LHCN-M2 (cell line): ENCODE measurements around the gene EMP3. TPM values are rescaled to one million over a fixed set of nuclear protein-coding genes. Genes with fewer than 3 reads are reported as not detected.

ENCODE experiments used
- DNase-seq: peaks from one replicate; pipeline ENCODE4 v3.0.0-alpha.2; 2012; ENCODE audit warnings: low read depth
- total RNA-seq: library from RNA; depleted of rRNA; stranded (reverse); fragments of >200 nt; gene quantifications from 2 replicates; pipeline ENCODE4 v1.2.3, GENCODE V29; 2014; rRNA removed

Gene EMP3
- total RNA-seq, 1 experiment from 2014 or later, result 258 TPM

GRCh38 chr19:48373567-48373966 lies 48.2 kb downstream of the EMP3 start:
- no peak for DNase-seq

GRCh38 chr19:48378194-48378570 lies 52.8 kb downstream of the EMP3 start:
- no peak for DNase-seq

GRCh38 chr19:48379058-48379457 lies 53.7 kb downstream of the EMP3 start:
- no peak for DNase-seq

Other genes with a start within 250 kb of the EMP3 start
- 4.0 and 5.5 TPM in 2 replicates for gene PLA2G4C, start 214.7 kb upstream of the EMP3 start, total RNA-seq
- gene LIG1, start 155.2 kb upstream of the EMP3 start, total RNA-seq, result 49.8 and 54.9 TPM in 2 replicates
- 1.3 and 2.9 TPM in 2 replicates for gene ZSWIM9, start 154.9 kb upstream of the EMP3 start, total RNA-seq
- gene CARD8, start 69.6 kb upstream of the EMP3 start, total RNA-seq, result 12.3 and 26.1 TPM in 2 replicates
- 0.13 TPM in 1 of 2 replicates, not detected in the other for gene ZNF114, start 55.5 kb upstream of the EMP3 start, total RNA-seq
- gene TMEM143, start 38.4 kb downstream of the EMP3 start, total RNA-seq, result 7.3 and 7.6 TPM in 2 replicates
- gene SYNGR4, start 38.8 kb downstream of the EMP3 start, total RNA-seq, result not detected in 2 replicates
- gene KDELR1, start 66.0 kb downstream of the EMP3 start, total RNA-seq, result 115 and 121 TPM in 2 replicates
- gene GRIN2D, start 68.1 kb downstream of the EMP3 start, total RNA-seq, result not detected in 2 replicates
- gene GRWD1, start 120.4 kb downstream of the EMP3 start, total RNA-seq, result 66.9 and 70.5 TPM in 2 replicates
- gene KCNJ14, start 130.0 kb downstream of the EMP3 start, total RNA-seq, result 0.52 and 0.71 TPM in 2 replicates
- 37.7 and 61.0 TPM in 2 replicates for gene CYTH2, start 143.8 kb downstream of the EMP3 start, total RNA-seq
- gene LMTK3, start 186.3 kb downstream of the EMP3 start, total RNA-seq, result 0.06 and 0.13 TPM in 2 replicates
- not detected in 2 replicates for gene SULT2B1, start 226.6 kb downstream of the EMP3 start, total RNA-seq